HG02759 (cell line): ENCODE data around the gene CCDC106.

ENCODE experiments used
- ATAC-seq: cut with Tn5 transposase; IDR thresholded peaks from one replicate; pipeline ENCODE4 v1.9.1; 2021; ENCODE audit warnings: mild to moderate bottlenecking, moderate library complexity; ENCODE audit not compliant: unreplicated experiment

The CCDC106 gene

GRCh38 chr19:55649268-55650125, 1.5 kb downstream of the CCDC106 start:
- ATAC-seq = no peak

GRCh38 chr19:55650126-55650557, 2.1 kb downstream of the CCDC106 start:
- ATAC-seq = no peak

GRCh38 chr19:55650602-55651230, 2.7 kb downstream of the CCDC106 start:
- no peak for ATAC-seq

- no peak for ATAC-seq
Measured at GRCh38 chr19:55651236-55651635, 3.2 kb downstream of the CCDC106 start.

- no peak for ATAC-seq
Measured at GRCh38 chr19:55652311-55653128, 4.5 kb downstream of the CCDC106 start.

- peak; percentile 51 for ATAC-seq
Measured at GRCh38 chr19:55653651-55654322, 5.8 kb downstream of the CCDC106 start.

- ATAC-seq = peak; percentile 56
Measured at GRCh38 chr19:55654323-55654867, 6.4 kb downstream of the CCDC106 start.

GRCh38 chr19:55654868-55655647, 7.0 kb downstream of the CCDC106 start, which contains the start of gene U2AF2:
Gene U2AF2 (plus strand): TSS chr19:55655035. CDS start chr19:55655105, 70 bp downstream.
- ATAC-seq = peak; percentile 43

GRCh38 chr19:55655648-55656040, 7.6 kb downstream of the CCDC106 start:
- no peak for ATAC-seq

GRCh38 chr19:55656552-55656951, 8.5 kb downstream of the CCDC106 start:
- ATAC-seq = no peak

- ATAC-seq = no peak
Measured at GRCh38 chr19:55656988-55657747, 9.2 kb downstream of the CCDC106 start.

GRCh38 chr19:55658846-55659459, 10.9 kb downstream of the CCDC106 start:
- ATAC-seq = no peak

- no peak for ATAC-seq
Measured at GRCh38 chr19:55659822-55660221, 11.8 kb downstream of the CCDC106 start.

GRCh38 chr19:55660404-55660803, 12.4 kb downstream of the CCDC106 start:
- ATAC-seq = no peak

GRCh38 chr19:55660991-55661390, 13.0 kb downstream of the CCDC106 start:
- no peak for ATAC-seq

- ATAC-seq = no peak
Measured at GRCh38 chr19:55661826-55662225, 13.8 kb downstream of the CCDC106 start.

GRCh38 chr19:55663846-55664536, 16.0 kb downstream of the CCDC106 start:
- no peak for ATAC-seq
